Endothelial cell of umbilical vein (primary cell): Measurements from ENCODE around the gene SNX4. TPM values are rescaled to one million over a fixed set of nuclear protein-coding genes. Genes with fewer than 3 reads are reported as not detected.

Experiments used
- BruUV-seq: library from RNA; stranded (reverse); fragments of 400-500 nt; replicated peaks from 2 replicates; lab custom pipeline; 2021; lab: Mats Ljungman, UMichigan
- CTCF ChIA-PET: fragments of 300-600, 350-600 bp; sonication (Branson Sonifier 250); formaldehyde crosslinking; loops from one replicate; lab custom pipeline; 2021; ENCODE audit warnings: antibody characterized with exemption, inconsistent platforms; lab: Charles Lee
- POLR2A ChIA-PET: fragments of 300-600, 350-600 bp; sonication (Branson Sonifier 250); formaldehyde crosslinking; loops from one replicate; lab custom pipeline; 2021; ENCODE audit warnings: antibody characterized with exemption, inconsistent platforms; lab: Charles Lee
- DNase-seq: peaks from one replicate; pipeline ENCODE4 v3.0.0-alpha.2; 2011; ENCODE audit warnings: low read depth, low spot score
- FAIRE-seq: peaks from 2 replicates; lab custom pipeline; 2011; peaks lifted over from hg19 to GRCh38; lab: Jason Lieb, UNC
- H2AFZ ChIP-seq: 2 replicates; pipeline ENCODE4 v1.6.0; 2012; ENCODE audit warnings: low read depth, low read length, control low read depth, inconsistent platforms
- H3K27ac ChIP-seq: 2 replicates; pipeline ENCODE4 v1.5.1; 2011; ENCODE audit warnings: low read depth, mild to moderate bottlenecking, control low read depth, low read length, moderate library complexity; ENCODE audit not compliant: insufficient read depth
- H3K27me3 ChIP-seq, 2 experiments: 2 replicates each; pipeline versions ENCODE4 v1.6.0 to v1.6.1; 2011; ENCODE audit warnings: low read length in 2 of 2, mixed read lengths in 1 of 2; ENCODE audit not compliant: control insufficient read depth in 2 of 2, insufficient read depth in 2 of 2
- H3K36me3 ChIP-seq, 2 experiments: 2 replicates in 1 of 2; 3 replicates in 1 of 2; pipeline ENCODE4 v1.5.1; 2011; ENCODE audit warnings: low read length in 2 of 2, mild to moderate bottlenecking in 1 of 2, moderate library complexity in 1 of 2; ENCODE audit not compliant: control insufficient read depth in 2 of 2, insufficient read depth in 2 of 2; ENCODE audit errors: extremely low read depth in 1 of 2
- H3K4me1 ChIP-seq: 3 replicates; pipeline ENCODE4 v1.5.1; 2011; ENCODE audit warnings: mild to moderate bottlenecking, low read length; ENCODE audit not compliant: control insufficient read depth, insufficient read depth; ENCODE audit errors: extremely low read depth
- H3K4me2 ChIP-seq: 2 replicates; pipeline ENCODE4 v1.6.1; 2011; ENCODE audit warnings: low read length, control low read depth, mixed read lengths; ENCODE audit not compliant: insufficient read depth
- H3K4me3 ChIP-seq, 3 experiments: fragments of 200-600 bp in 1 of 3; sonication (generic), shearing (Covaris generic) in 1 of 3; replicated peaks in 1 of 3; 2 replicates each; pipeline ENCODE4 v1.5.1; 2011 to 2016; ENCODE audit warnings: control low read depth in 3 of 3, low read length in 3 of 3, mild to moderate bottlenecking in 2 of 3, inconsistent platforms in 1 of 3, low read depth in 1 of 3, moderate library complexity in 1 of 3; ENCODE audit not compliant: insufficient read depth in 1 of 3
- H3K79me2 ChIP-seq: 2 replicates; pipeline ENCODE4 v1.6.0; 2012; ENCODE audit warnings: low read length, inconsistent platforms; ENCODE audit not compliant: control insufficient read depth, insufficient read depth
- H3K9ac ChIP-seq: replicated peaks from 2 replicates; pipeline ENCODE3; 2011; ENCODE audit warnings: low read length, control low read depth; ENCODE audit not compliant: insufficient read depth; ENCODE audit errors: extremely low read depth
- H3K9me1 ChIP-seq: replicated peaks from 3 replicates; pipeline ENCODE4 v1.6.0; 2011; ENCODE audit warnings: mild to moderate bottlenecking, low read length; ENCODE audit not compliant: control insufficient read depth, insufficient read depth; ENCODE audit errors: extremely low read depth
- H3K9me3 ChIP-seq: replicated peaks from 2 replicates; pipeline ENCODE4 v1.5.1; 2012; ENCODE audit warnings: low read length, inconsistent platforms; ENCODE audit not compliant: control insufficient read depth, insufficient read depth
- H4K20me1 ChIP-seq: replicated peaks from 2 replicates; pipeline ENCODE3; 2011; ENCODE audit warnings: mild to moderate bottlenecking, low read length; ENCODE audit not compliant: control insufficient read depth, insufficient read depth; ENCODE audit errors: extremely low read depth
- CTCF ChIP-seq, 2 donors: IDR thresholded peaks; 1 replicate in 1 of 2; 2 replicates in 1 of 2; pipeline ENCODE4 v1.5.1; 2011; ENCODE audit warnings: low read length in 2 of 2, mild to moderate bottlenecking in 2 of 2, moderate library complexity in 2 of 2, control low read depth in 1 of 2, inconsistent platforms in 1 of 2, low read depth in 1 of 2; ENCODE audit not compliant: insufficient read depth in 1 of 2; ENCODE audit errors: extremely low read depth in 1 of 2
- EZH2 ChIP-seq: IDR thresholded peaks from 2 replicates; pipeline ENCODE4 v1.6.1; 2012; ENCODE audit warnings: borderline replicate concordance, low read depth, mild to moderate bottlenecking, moderate library complexity, low read length, inconsistent platforms; ENCODE audit not compliant: severe bottlenecking
- FOS ChIP-seq: IDR thresholded peaks from 2 replicates; pipeline ENCODE4 v1.6.1; 2011; ENCODE audit warnings: mild to moderate bottlenecking, low read length, moderate library complexity, borderline replicate concordance; ENCODE audit not compliant: insufficient read depth
- GATA2 ChIP-seq: IDR thresholded peaks from 2 replicates; pipeline ENCODE4 v1.7.0; 2011; ENCODE audit warnings: low read depth, mild to moderate bottlenecking, moderate library complexity, mixed read lengths, low read length; ENCODE audit not compliant: insufficient read length, insufficient read depth
- JUN ChIP-seq: IDR thresholded peaks from 2 replicates; pipeline ENCODE4 v1.6.1; 2011; ENCODE audit warnings: borderline replicate concordance, low read depth; ENCODE audit not compliant: insufficient read length, insufficient read depth
- MYC ChIP-seq: IDR thresholded peaks from one replicate; pipeline ENCODE4 v1.6.1; 2011; ENCODE audit warnings: mild to moderate bottlenecking, low read depth, low read length
- POLR2A ChIP-seq: IDR thresholded peaks from 2 replicates; pipeline ENCODE4 v1.6.1; 2012; ENCODE audit warnings: low read depth, mild to moderate bottlenecking, control low read depth, low read length
- POLR2AphosphoS5 ChIP-seq: IDR thresholded peaks from 2 replicates; pipeline ENCODE4 v1.6.1; 2012; ENCODE audit warnings: low read depth, mild to moderate bottlenecking, control low read depth, low read length, moderate library complexity; ENCODE audit not compliant: insufficient read depth
- dilution Hi-C: fragments of 300-500 bp; cut with MboI; formaldehyde crosslinking; loops from one replicate; pipeline ENCODE4 v1.15.0; 2019; ENCODE audit warnings: low sequenced_read_pairs; ENCODE audit not compliant: extremely low pct_ligation_motif_present
- intact Hi-C: fragments of 100-400 bp; cut with micrococcal nuclease; formaldehyde crosslinking; loops from one replicate; pipeline ENCODE4 v1.10.0; 2022
- polyA plus RNA-seq, 4 experiments: library from polyadenylated mRNA; depleted of rRNA in 3 of 4; stranded (reverse) in 3 of 4; unstranded in 1 of 4; fragments of >200 nt; gene quantifications; 2 replicates each; pipeline versions ENCODE4 v1.2.1 to v1.2.3, GENCODE V29; 2011 to 2012; ENCODE audit warnings: missing spikeins in 1 of 4
- total RNA-seq: library from RNA; stranded (reverse); gene quantifications from 2 replicates; pipeline ENCODE4 v1.2.3, GENCODE V29; 2021
- TF ChIP-seq, protein P1 (sequence below): IDR thresholded peaks from 2 replicates; pipeline ENCODE4 v1.6.1; 2011; ENCODE audit not compliant: insufficient read depth, insufficient read length

Gene SNX4
- total and polyA plus RNA-seq, 2 donors (not counting 3 experiments of a cell fraction or from before 2014, with no cell fraction given) = 7.5 to 39.2 TPM

GRCh38 chr3:125507128-125507527 is 12.9 kb downstream of the SNX4 start:
- FAIRE-seq = no peak

More at GRCh38 chr3:125507128-125507527, 12.9 kb downstream of the SNX4 start:
- TF ChIP-seq MYC = no peak
- TF ChIP-seq CTCF (IDR thresholded peaks at IDR 0.05; ENCODE audit: extremely low read depth in 1 of 2, insufficient read depth in 1 of 2, low read depth in 1 of 2, low read length in 2 of 2) = no peak
- no peak for TF ChIP-seq POLR2AphosphoS5
- TF ChIP-seq EZH2 = no peak
- TF ChIP-seq, protein P1, sequence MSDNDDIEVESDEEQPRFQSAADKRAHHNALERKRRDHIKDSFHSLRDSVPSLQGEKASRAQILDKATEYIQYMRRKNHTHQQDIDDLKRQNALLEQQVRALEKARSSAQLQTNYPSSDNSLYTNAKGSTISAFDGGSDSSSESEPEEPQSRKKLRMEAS = no peak
- TF ChIP-seq FOS = no peak
- TF ChIP-seq GATA2 = no peak
- TF ChIP-seq JUN = no peak
- no peak for TF ChIP-seq POLR2A
- dilution Hi-C loops (no loop called here), intact Hi-C loops (no loop called here)
- Histone ChIP-seq H3K36me3 (peaks cover 3 to 5% of the 10 kb centered on the region in 2 experiments), H3K4me1 (peaks cover 8% of the 10 kb centered on the region), H3K27ac (no peak overlapping the region), H4K20me1 (peaks cover 4% of the 10 kb centered on the region), H3K4me3 (no peak overlapping the region), H2AFZ (no peak overlapping the region), H3K4me2 (no peak overlapping the region), H3K79me2 (peaks cover 43% of the 10 kb centered on the region), H3K9me3 (no peaks in the 10 kb centered on the region), H3K27me3 (no peaks in the 10 kb centered on the region), H3K9me1 (no peaks in the 10 kb centered on the region), H3K9ac (no peak overlapping the region)
- POLR2A ChIA-PET = interaction anchor here (0.7 kb wide), 1 partner anchor 652 kb away, joined by 9 read pairs; no protein-coding TSS in a partner anchor
- CTCF ChIA-PET = no interaction called here
- no TSS peak for BruUV-seq
- DNase-seq = no peak
